SK-N-SH (cell line): ENCODE measurements around the gene GPR162. TPM values are rescaled to one million over a fixed set of nuclear protein-coding genes. Genes with fewer than 3 reads are reported as not detected.

ENCODE experiments used
- CTCF ChIA-PET: fragments of 300-600, 350-600 bp; formaldehyde crosslinking; extraction: SDS; loops from one replicate; lab custom pipeline; 2021; lab: Yijun Ruan, JAX
- POLR2A ChIA-PET: fragments of 350-600 bp; sonication (Branson Sonifier 250); formaldehyde crosslinking; extraction: SDS; loops from one replicate; lab custom pipeline; 2020; ENCODE audit warnings: antibody characterized with exemption, inconsistent platforms; lab: Yijun Ruan, JAX
- DNase-seq: peaks from one replicate; pipeline ENCODE4 v3.0.0; 2012
- H2AFZ ChIP-seq: fragments of 200-600 bp; sonication (generic); 2 replicates; pipeline ENCODE4 v1.8.1; 2016; ENCODE audit warnings: antibody characterized with exemption, mild to moderate bottlenecking, low read depth
- H3F3A ChIP-seq: fragments of 200-600 bp; sonication (generic); replicated peaks from 2 replicates; pipeline ENCODE3; 2016; ENCODE audit warnings: antibody characterized with exemption, mild to moderate bottlenecking; ENCODE audit not compliant: insufficient read depth
- H3K27ac ChIP-seq, 2 experiments: fragments of 200-500 bp in 1 of 2; fragments of 200-600 bp in 1 of 2; sonication (Bioruptor generic) in 1 of 2; sonication (generic), shearing (Covaris generic) in 1 of 2; 2 replicates each; pipeline versions ENCODE4 v1.5.1 to v1.6.1; 2014 to 2016; ENCODE audit warnings: low read depth in 2 of 2, inconsistent platforms in 1 of 2, low read length in 1 of 2, mild to moderate bottlenecking in 1 of 2, mixed read lengths in 1 of 2
- H3K27me3 ChIP-seq: fragments of 200-600 bp; sonication (generic), shearing (Covaris generic); 2 replicates; pipeline ENCODE4 v1.6.1; 2016; ENCODE audit warnings: mixed run types; ENCODE audit not compliant: insufficient read depth
- H3K36me3 ChIP-seq, 2 experiments: fragments of 200-500 bp in 1 of 2; fragments of 200-600 bp in 1 of 2; sonication (Bioruptor generic) in 1 of 2; sonication (generic) in 1 of 2; replicated peaks in 1 of 2; 2 replicates each; pipeline versions ENCODE3 to v1.5.1; 2014 to 2016; ENCODE audit warnings: low read length in 1 of 2, mild to moderate bottlenecking in 1 of 2; ENCODE audit not compliant: insufficient read depth in 2 of 2, control insufficient read depth in 1 of 2
- H3K4me1 ChIP-seq, 2 experiments: fragments of 200-500 bp in 1 of 2; fragments of 200-600 bp in 1 of 2; sonication (Bioruptor generic) in 1 of 2; sonication (generic), shearing (Covaris generic) in 1 of 2; 2 replicates each; pipeline versions ENCODE4 v1.5.1 to v1.6.1; 2014 to 2016; ENCODE audit warnings: low read depth in 1 of 2, low read length in 1 of 2, mixed run types in 1 of 2; ENCODE audit not compliant: insufficient read depth in 2 of 2, control insufficient read depth in 1 of 2
- H3K4me2 ChIP-seq: fragments of 200-600 bp; sonication (generic), shearing (Covaris generic); 2 replicates; pipeline ENCODE4 v1.6.1; 2017; ENCODE audit warnings: mixed run types
- H3K4me3 ChIP-seq, 2 experiments: fragments of 200-500 bp in 1 of 2; fragments of 200-600 bp in 1 of 2; sonication (Bioruptor generic) in 1 of 2; sonication (generic), shearing (Covaris generic) in 1 of 2; 2 replicates each; pipeline versions ENCODE4 v1.5.1 to v1.8.1; 2014 to 2016; ENCODE audit warnings: low read depth in 2 of 2, inconsistent platforms in 1 of 2, low read length in 1 of 2, mild to moderate bottlenecking in 1 of 2, mixed read lengths in 1 of 2, moderate library complexity in 1 of 2
- H3K79me2 ChIP-seq: fragments of 200-600 bp; sonication (generic); 2 replicates; pipeline ENCODE4 v1.8.1; 2017; ENCODE audit warnings: mild to moderate bottlenecking; ENCODE audit not compliant: insufficient read depth
- H3K9ac ChIP-seq: fragments of 200-600 bp; sonication (generic); 2 replicates; pipeline ENCODE4 v1.6.1; 2017; ENCODE audit warnings: mixed run types
- H3K9me2 ChIP-seq: fragments of 200-600 bp; sonication (generic); 2 replicates; pipeline ENCODE4 v1.6.1; 2017; ENCODE audit warnings: mixed run types
- H3K9me3 ChIP-seq: fragments of 200-600 bp; sonication (generic); 2 replicates; pipeline ENCODE4 v1.6.1; 2017; ENCODE audit warnings: mixed run types, mild to moderate bottlenecking, moderate library complexity
- H4K20me1 ChIP-seq: fragments of 200-600 bp; sonication (generic); 2 replicates; pipeline ENCODE4 v1.6.1; 2017; ENCODE audit warnings: mild to moderate bottlenecking, mixed run types; ENCODE audit not compliant: insufficient read depth
- CTCF ChIP-seq: fragments of 200-600 bp; sonication (generic); IDR thresholded peaks from 2 replicates; pipeline ENCODE4 v1.6.1; 2017; ENCODE audit warnings: antibody characterized with exemption, mild to moderate bottlenecking, moderate library complexity
- EZH2phosphoT487 ChIP-seq: fragments of 200-600 bp; sonication (generic); IDR thresholded peaks from 2 replicates; pipeline ENCODE4 v1.6.1; 2017; ENCODE audit warnings: low read depth, mixed run types, mild to moderate bottlenecking, antibody characterized with exemption, moderate library complexity, borderline replicate concordance
- FOSL2 ChIP-seq: IDR thresholded peaks from 2 replicates; pipeline ENCODE4 v1.4.0; 2012; ENCODE audit warnings: low read depth, mild to moderate bottlenecking, moderate library complexity, borderline replicate concordance
- FOXJ3 ChIP-seq: sonication (generic); formaldehyde crosslinking; IDR thresholded peaks from 2 replicates; pipeline ENCODE4 v1.5.1; 2020; ENCODE audit warnings: mild to moderate bottlenecking, missing genetic modification reagents
- FOXM1 ChIP-seq: IDR thresholded peaks from 2 replicates; pipeline ENCODE4 v1.4.0; 2012; ENCODE audit warnings: low read depth, mild to moderate bottlenecking
- GATA2 ChIP-seq: sonication (generic); formaldehyde crosslinking; IDR thresholded peaks from 2 replicates; pipeline ENCODE4 v1.5.0; 2020; ENCODE audit warnings: mild to moderate bottlenecking, missing genetic modification reagents
- MXI1 ChIP-seq: IDR thresholded peaks from 2 replicates; pipeline ENCODE4 v1.6.1; 2012; ENCODE audit warnings: mild to moderate bottlenecking, low read depth, low read length, improper control_type of control experiment
- NRF1 ChIP-seq: IDR thresholded peaks from 2 replicates; pipeline ENCODE4 v1.6.1; 2012; ENCODE audit warnings: low read depth, mild to moderate bottlenecking, low read length
- RAD21 ChIP-seq: IDR thresholded peaks from 2 replicates; pipeline ENCODE4 v1.6.1; 2012; ENCODE audit warnings: mild to moderate bottlenecking, low read length
- RFX5 ChIP-seq: IDR thresholded peaks from 2 replicates; pipeline ENCODE4 v1.6.1; 2012; ENCODE audit warnings: mild to moderate bottlenecking, improper control_type of control experiment, low read length
- TCF12 ChIP-seq: IDR thresholded peaks from 2 replicates; pipeline ENCODE4 v1.4.0; 2012
- WGBS: methylation state at CpG from one replicate; pipeline ENCODE4 v1.1.6; 2017; ENCODE audit warnings: low lambda C conversion rate; 5-methylcytosine and 5-hydroxymethylcytosine counted together
- polyA plus RNA-seq, 3 experiments: library from polyadenylated mRNA; depleted of rRNA; stranded (reverse); fragments of >200 nt; gene quantifications; 2 replicates each; pipeline ENCODE4 v1.2.3, GENCODE V29; 2012

GPR162 gene
- polyA plus RNA-seq, 1 of the 3 experiments (the other 2 are of a cell fraction) = 18.6 TPM

- H3F3A ChIP-seq = no peaks in the 10 kb centered on the region
- no peak overlapping the region for H3K9ac ChIP-seq
- no peak for DNase-seq
- H3K9me2 ChIP-seq = no peaks in the 10 kb centered on the region
- H3K27me3 ChIP-seq = no peaks in the 10 kb centered on the region
- H3K4me3 ChIP-seq = no peak overlapping the region
- no peaks in the 10 kb centered on the region for H3K79me2 ChIP-seq
- CTCF ChIA-PET = interaction anchor here (1.1 to 8.3 kb wide), 3 partner anchors 38 to 65 kb away, joined by 3 to 74 read pairs (median 6); partner anchors contain the start of gene MLF2
- H3K4me2 ChIP-seq = no peak overlapping the region
- POLR2A ChIA-PET = interaction anchor here (0.6 kb wide), 1 partner anchor 52 kb away, joined by 3 read pairs; the partner anchor contains the start of gene PTMS
- no peaks in the 10 kb centered on the region for H3K9me3 ChIP-seq
- H3K36me3 ChIP-seq = no peaks in the 10 kb centered on the region
- WGBS = 76% methylated on average over 2 of the region's 10 CpGs
- no peak overlapping the region for H3K27ac ChIP-seq
- TF ChIP-seq NRF1 (no peak), MXI1 (no peak), FOSL2 (no peak), GATA2 (CRISPR knock-in tag) (no peak), RFX5 (no peak), EZH2phosphoT487 (no peak)
- H4K20me1 ChIP-seq = no peaks in the 10 kb centered on the region
- H2AFZ ChIP-seq = no peak overlapping the region
- H3K4me1 ChIP-seq = peaks cover 11 to 68% of the 10 kb centered on the region in 2 experiments; a peak in 2 of 4 replicates
These were observed 3.4 kb upstream of the GPR162 start for GRCh38 chr12:6818222-6818621.

- Histone ChIP-seq H3K79me2 (no peaks in the 10 kb centered on the region), H3K27ac (no peak overlapping the region), H3K36me3 (no peaks in the 10 kb centered on the region), H2AFZ (no peak overlapping the region), H3K9me2 (no peaks in the 10 kb centered on the region), H3F3A (no peaks in the 10 kb centered on the region), H3K27me3 (no peaks in the 10 kb centered on the region)
- POLR2A ChIA-PET = interaction anchor here (0.6 kb wide), 1 partner anchor 52 kb away, joined by 3 read pairs; the partner anchor contains the start of gene PTMS
- DNase-seq = no peak
- TF ChIP-seq RAD21 (no peak), EZH2phosphoT487 (no peak), CTCF (no peak), TCF12 (no peak), FOXJ3 (CRISPR knock-in tag) (no peak), RFX5 (no peak), FOXM1 (no peak)
- TF ChIP-seq, all 33 proteins: peak for 0
- H4K20me1 ChIP-seq = no peaks in the 10 kb centered on the region
- CTCF ChIA-PET = interaction anchor here (1.1 to 8.3 kb wide), 5 partner anchors 10 to 65 kb away, joined by 3 to 74 read pairs (median 3); partner anchors contain the start of gene MLF2
- 98% methylated on average over 5 of the region's 5 CpGs for WGBS
- no peak overlapping the region for H3K9ac ChIP-seq
- no peaks in the 10 kb centered on the region for H3K9me3 ChIP-seq
- H3K4me1 ChIP-seq = peaks cover 11 to 72% of the 10 kb centered on the region in 2 experiments; a peak in 2 of 4 replicates
- H3K4me3 ChIP-seq = no peak overlapping the region
- H3K4me2 ChIP-seq = no peak overlapping the region
These were observed 3.0 kb upstream of the GPR162 start for GRCh38 chr12:6818645-6819044.
